NCI-H2196 treated with DMSO at 0.1 percent for 48 hours (cell line): ENCODE results near the gene IL32.
"Not testable (repeated sequence)": the region's sequence is repeated elsewhere in the genome, so short reads cannot be mapped to it uniquely, and the experiment has no call there.

Experiments used
- DNase-seq: peaks from one replicate; lab custom pipeline; 2025; ENCODE audit not compliant: unreplicated experiment; lab: John Stamatoyannopoulos, UW

Gene IL32

DNA sequence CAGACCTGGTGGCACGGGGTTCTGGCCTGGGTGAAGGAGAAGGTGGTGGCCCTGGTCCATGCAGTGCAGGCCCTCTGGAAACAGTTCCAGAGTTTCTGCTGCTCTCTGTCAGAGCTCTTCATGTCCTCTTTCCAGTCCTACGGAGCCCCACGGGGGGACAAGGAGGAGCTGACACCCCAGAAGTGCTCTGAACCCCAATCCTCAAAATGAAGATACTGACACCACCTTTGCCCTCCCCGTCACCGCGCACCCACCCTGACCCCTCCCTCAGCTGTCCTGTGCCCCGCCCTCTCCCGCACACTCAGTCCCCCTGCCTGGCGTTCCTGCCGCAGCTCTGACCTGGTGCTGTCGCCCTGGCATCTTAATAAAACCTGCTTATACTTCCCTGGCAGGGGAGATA is 3.7 kb downstream of the IL32 start:
- not testable (repeated sequence) for DNase-seq

- no peak for DNase-seq
Observed at GRCh38 chr16:3070608-3071111, 5.2 kb downstream of the IL32 start.

DNA sequence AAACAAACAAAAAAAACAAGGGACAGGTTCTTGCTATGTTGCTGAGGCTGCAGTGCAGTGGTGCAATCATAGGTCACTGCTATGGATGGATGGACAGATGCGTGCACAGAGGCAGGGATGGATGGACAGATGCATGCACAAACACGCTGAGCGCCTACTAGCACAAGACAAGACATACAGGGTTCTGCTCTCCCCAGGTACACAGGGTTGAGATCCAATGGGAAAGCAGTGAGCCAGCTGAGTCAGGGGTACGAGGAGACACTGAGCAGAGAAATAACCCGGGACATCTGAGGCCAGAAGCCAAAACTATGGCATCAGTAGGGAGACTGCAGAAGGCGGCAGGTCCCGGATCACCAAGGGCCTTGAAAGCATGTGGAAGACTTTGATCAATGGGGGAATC is 6.2 kb downstream of the IL32 start:
- DNase-seq, result no peak

GRCh38 chr16:3072148-3072547 is 6.7 kb downstream of the IL32 start:
- not testable (repeated sequence) for DNase-seq

DNA sequence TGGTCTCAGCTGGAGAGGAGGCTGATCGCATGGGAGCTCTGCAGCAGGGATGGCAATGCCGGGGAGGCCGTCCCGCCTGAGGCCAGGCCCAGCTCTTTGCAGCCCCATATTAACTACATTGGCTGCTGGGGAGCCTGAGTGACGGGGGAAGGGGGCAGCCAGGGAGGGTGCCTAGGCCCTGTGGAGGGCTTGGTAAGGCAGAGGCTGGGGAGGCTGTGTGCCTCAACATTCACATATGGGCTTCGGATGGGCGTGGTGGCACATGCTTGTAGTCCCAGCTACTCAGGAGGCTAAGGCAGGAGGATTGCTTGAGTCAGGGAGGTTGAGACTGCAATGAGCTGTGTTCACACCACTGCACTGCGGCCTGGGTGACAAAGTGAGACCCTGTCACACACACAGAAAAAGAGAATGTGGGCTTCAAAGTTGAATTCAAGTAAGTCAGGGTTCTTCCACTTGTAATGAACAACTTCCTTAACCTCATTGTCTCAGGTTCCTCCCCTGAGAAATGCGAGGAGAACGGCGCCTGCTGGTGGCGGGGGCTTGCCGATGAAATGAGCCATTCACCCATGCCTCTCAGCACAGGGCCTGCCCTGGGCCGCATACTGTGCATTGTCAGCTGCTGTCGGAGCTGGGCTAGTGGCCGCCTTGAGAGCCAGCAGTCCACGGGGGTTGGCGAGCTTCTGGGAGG is 7.3 kb downstream of the IL32 start:
- DNase-seq, result not testable (repeated sequence)

GRCh38 chr16:3073448-3073847 is 8.0 kb downstream of the IL32 start:
- DNase-seq, result no peak

GRCh38 chr16:3074860-3075522 is 9.6 kb downstream of the IL32 start:
- no peak for DNase-seq

DNA sequence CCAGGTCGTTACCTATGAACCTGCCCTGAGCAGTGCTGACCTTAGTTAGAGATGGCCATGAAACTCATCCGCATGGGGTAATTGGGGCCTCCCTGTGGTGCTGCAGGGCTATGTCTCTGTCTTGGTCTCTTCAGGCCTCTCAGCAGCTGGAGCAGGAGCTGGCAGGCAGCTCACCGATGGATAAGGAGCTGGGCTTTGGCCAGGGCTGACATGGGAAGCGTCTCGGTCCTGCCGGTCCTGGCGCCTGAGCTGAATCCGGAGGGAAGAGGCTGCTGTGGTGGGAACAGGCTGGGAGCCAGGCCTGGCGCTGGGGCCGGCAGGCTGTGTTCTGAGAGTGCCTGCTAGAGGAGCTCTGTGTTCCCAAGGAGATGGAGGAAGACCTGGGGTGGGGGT is 10.1 kb downstream of the IL32 start:
- DNase-seq, result no peak

DNA sequence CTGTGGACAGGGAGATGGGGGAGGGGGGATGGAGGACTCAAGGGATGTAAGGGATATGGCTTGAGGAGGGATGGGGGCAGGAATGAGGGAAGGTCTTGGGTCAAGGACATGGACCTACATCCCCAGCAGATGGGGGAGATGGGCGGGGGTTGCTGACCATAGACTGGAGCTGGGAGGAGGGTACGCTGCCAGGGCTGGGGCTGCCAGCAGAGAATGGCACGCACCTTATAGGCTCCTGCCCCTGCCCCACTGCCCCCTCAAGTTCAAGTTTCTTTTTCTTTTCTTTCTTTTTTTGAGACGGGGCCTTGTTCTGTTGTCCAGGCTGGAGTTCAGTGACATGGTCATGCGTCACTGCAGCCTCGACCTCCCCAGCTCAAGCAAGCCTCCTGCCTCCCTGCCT is 10.5 kb downstream of the IL32 start:
- not testable (repeated sequence) for DNase-seq

DNA sequence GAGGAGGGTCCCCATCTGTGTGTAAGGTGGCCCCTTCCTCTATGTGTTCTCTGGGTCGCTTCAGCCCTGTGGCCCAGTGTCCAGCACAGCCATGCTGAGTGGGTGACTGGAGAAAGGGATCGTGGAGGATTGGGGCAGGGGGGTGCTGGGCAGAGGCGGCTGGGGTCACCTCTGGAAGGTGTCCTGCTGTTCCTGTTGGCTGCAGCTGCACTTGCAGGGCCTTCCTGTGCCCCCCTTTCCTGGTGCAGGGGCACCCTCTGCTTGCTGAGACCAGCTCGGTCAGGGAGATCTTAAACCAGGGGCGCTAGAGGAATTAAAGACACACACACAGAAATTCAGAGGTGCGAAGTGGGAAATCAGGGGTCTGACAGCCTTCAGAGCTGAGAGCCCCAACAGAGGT is 11.1 kb downstream of the IL32 start:
- DNase-seq, result no peak

GRCh38 chr16:3080024-3080423 is 14.6 kb downstream of the IL32 start:
- DNase-seq, result no peak

DNA sequence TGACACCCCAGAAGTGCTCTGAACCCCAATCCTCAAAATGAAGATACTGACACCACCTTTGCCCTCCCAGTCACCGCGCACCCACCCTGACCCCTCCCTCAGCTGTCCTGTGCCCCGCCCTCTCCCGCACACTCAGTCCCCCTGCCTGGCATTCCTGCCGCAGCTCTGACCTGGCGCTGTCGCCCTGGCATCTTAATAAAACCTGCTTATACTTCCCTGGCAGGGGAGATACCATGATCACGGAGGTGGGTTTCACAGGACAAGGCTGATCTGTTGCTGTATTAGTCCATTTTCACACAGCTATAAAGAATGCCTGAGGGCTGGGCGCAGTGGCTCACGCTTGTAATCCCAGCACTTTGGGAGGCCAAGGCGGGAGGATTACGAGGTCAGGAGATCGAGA is 16.5 kb downstream of the IL32 start:
- not testable (repeated sequence) for DNase-seq

DNA sequence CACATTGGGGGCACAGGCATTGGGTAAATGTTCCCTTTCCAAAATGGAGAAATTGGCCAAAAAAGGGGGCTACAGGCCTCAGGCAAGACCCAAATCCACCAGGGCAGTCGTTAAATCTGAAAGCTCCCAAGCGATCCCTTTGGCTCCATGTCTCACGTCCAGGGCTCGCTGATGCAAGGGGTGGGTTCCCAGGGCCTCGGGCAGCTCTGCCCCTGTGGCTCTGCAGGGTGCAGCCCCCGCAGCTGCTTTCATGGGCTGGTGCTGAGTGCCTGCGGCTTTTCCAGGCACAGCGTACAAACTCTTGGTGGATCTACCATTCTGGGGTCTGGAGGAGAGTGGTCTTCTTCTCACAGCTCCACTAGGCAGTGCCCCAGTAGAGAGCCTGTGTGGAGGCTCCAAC is 18.0 kb downstream of the IL32 start:
- not testable (repeated sequence) for DNase-seq

- no peak for DNase-seq
Observed at GRCh38 chr16:3084491-3084890, 19.1 kb downstream of the IL32 start.

- DNase-seq, result no peak
Observed at GRCh38 chr16:3084969-3085670, 19.7 kb downstream of the IL32 start.

- DNase-seq, result no peak
Observed at GRCh38 chr16:3085868-3086595, 20.6 kb downstream of the IL32 start.

- DNase-seq, result no peak
Observed at GRCh38 chr16:3086596-3087242, 21.3 kb downstream of the IL32 start.

DNA sequence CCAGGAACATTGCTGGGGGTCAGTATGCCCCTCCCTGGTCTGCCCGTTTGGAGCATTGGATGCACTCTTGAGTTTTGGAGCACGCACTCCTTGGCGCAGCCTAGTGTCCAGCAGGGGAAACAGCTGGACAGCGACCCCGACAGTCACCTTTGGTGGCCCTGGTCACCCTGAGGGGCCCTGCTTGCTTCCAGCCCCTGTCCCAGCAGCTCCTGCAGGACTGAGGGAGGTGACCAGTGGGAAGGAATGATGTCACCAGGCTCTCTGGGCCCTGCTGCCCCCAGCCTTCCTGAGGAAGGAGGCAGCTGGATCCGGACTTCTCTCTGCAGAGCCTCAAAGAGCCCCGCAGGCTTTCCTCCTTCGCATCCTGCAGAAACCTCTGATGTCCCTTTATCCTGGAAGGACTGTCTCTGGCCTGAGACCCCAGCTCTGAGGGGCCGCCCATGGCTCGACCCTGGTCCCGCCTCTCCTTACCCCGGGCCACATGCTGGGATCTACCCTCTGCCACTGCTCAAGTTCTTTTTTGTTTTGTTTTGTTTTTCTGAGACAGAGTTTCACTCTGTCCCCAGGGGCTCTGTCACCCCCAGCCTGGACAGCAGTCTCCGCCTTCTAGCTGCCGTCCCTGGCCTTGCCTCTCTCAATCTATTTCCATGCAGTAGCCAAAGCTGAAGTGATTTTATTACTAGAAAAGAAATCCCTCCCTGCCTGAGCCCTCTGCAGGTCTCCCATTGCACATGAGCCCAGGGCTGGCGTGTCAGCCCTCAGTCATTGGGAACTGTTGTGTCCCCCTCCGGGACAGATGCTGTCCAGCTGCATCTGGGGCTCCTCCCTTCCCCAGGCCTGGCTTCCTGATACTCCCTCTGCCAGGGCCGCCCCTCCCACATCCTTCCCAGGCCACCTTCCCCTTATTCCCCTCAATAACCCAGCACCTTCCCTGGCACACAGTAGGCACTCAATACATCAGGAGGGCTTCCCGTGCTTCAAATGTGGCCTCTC is 22.1 kb downstream of the IL32 start:
- no peak for DNase-seq

DNA sequence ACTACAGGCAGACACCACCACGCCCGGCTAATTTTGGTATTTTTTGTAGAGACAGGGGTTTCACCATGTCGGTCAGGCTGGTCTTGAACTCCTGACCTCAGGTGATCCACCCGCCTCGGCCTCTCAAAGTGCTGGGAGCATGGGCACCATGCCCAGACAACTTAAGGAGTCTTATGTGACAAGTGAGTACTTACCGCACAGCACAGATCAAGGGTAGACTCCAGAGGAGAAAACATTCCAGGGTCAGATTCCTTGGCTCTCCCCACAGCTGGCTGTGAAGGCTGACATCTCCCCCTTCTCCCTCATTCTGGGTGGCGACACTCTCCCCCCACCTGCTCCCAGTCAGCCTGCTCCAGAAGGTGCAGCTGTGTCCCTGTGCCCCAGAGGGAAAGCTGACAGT is 23.0 kb downstream of the IL32 start:
- no peak for DNase-seq
